ENCODE data around the gene ARHGEF2.

The ARHGEF2 gene

DNA sequence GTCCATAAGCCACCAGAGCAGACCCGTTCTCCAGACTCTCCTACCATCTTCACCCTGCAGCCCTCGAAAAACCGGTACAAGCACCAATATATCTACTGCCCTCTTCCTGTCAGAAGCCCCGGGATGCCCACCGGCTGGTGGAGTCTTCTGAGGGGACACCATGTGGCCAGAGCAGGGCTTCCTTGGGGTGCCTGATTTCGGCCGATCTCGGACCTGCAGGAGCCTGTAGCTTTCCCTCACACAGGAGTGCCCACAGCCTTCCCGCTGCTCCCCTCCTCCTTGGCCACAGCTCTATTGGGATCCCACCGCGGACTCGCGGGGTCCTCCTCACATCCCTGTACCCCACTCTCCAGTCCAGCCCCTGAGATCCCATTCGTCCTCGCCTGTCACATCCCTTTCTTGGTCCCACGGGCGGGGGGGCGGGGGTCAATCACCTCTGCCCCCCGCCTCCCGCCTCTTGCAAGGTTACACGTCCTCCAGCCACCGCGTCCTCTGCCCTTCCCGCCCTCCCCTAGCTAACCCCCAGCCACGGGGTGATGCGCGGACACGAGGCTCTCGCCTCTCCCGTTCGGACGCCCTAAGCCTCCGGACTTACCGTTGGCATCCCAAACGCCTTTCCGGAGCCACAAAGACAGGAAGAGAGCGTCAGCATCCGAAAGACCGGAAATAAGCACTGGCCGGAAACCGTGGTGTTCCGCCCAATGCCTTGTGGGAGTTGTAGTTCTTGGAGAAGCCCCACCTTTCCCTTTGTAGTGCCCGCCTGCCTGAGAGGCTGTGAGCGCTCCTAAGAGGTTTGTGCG is 42.1 kb upstream of the ARHGEF2 start, which contains the start of gene SSR2:
Gene SSR2, minus strand, starts transcription at position 659 of the 800 bp plus-strand sequence. CDS start 784 bp downstream, outside the sequence.
- H3K4me3 ChIP-seq (ENCODE audit: control insufficient read depth, low read depth, low read length) = peak within 1 kb of the TSS; percentile 65
- peak; percentile 63 for DNase-seq (ENCODE audit: low read depth)
- TF ChIP-seq, protein P1, sequence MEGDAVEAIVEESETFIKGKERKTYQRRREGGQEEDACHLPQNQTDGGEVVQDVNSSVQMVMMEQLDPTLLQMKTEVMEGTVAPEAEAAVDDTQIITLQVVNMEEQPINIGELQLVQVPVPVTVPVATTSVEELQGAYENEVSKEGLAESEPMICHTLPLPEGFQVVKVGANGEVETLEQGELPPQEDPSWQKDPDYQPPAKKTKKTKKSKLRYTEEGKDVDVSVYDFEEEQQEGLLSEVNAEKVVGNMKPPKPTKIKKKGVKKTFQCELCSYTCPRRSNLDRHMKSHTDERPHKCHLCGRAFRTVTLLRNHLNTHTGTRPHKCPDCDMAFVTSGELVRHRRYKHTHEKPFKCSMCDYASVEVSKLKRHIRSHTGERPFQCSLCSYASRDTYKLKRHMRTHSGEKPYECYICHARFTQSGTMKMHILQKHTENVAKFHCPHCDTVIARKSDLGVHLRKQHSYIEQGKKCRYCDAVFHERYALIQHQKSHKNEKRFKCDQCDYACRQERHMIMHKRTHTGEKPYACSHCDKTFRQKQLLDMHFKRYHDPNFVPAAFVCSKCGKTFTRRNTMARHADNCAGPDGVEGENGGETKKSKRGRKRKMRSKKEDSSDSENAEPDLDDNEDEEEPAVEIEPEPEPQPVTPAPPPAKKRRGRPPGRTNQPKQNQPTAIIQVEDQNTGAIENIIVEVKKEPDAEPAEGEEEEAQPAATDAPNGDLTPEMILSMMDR (IDR thresholded peaks at IDR 0.05; ENCODE audit: control insufficient read depth, insufficient read depth, low read depth, low read length, missing control alignments) = no peak

DNA sequence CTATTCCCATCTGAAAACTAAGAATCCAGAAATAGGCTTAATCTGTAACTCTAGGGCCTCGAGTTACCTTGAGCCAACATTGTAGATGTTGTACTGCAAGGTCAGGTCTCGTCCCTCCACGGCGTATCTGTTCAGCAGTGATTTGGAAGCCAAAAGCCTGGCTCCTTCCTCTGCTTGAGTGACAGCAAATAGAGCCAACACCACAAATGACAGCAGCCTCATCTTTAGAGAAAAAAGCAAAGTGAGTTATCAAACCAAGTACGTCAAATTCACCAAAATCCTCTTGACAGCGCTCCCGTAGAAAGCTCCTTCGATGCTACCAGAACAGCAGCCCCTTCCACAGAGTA is 41.6 kb upstream of the ARHGEF2 start:
- peak overlapping the region; percentile 65 for H3K4me3 ChIP-seq (ENCODE audit: control insufficient read depth, low read depth, low read length)
- TF ChIP-seq, protein P1 (IDR thresholded peaks at IDR 0.05; ENCODE audit: control insufficient read depth, insufficient read depth, low read depth, low read length, missing control alignments) = no peak
- no peak for DNase-seq (ENCODE audit: low read depth)

DNA sequence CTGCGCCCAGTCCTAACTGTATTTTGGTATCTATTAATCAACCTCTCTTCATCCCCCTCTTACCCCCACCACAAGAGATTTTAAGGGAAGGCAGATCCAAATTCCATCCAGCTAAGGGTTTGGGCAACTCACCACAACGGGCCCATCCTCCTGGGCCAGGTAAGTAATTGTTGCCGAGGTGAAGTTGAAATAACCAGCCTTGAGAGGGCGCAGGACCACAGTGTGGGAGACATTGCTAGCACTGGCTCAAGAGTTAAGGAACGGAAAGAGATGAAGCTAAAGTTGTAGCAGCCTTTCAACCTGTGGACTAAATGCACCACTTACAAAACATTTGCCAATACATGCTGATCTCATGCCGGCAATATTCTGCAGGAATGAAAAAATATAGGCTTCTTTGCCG is 36.5 kb upstream of the ARHGEF2 start:
- TF ChIP-seq, protein P1 (IDR thresholded peaks at IDR 0.05; ENCODE audit: control insufficient read depth, insufficient read depth, low read depth, low read length, missing control alignments) = no peak
- H3K4me3 ChIP-seq (ENCODE audit: control insufficient read depth, low read depth, low read length) = no peak overlapping the region
- no peak for DNase-seq (ENCODE audit: low read depth)

DNA sequence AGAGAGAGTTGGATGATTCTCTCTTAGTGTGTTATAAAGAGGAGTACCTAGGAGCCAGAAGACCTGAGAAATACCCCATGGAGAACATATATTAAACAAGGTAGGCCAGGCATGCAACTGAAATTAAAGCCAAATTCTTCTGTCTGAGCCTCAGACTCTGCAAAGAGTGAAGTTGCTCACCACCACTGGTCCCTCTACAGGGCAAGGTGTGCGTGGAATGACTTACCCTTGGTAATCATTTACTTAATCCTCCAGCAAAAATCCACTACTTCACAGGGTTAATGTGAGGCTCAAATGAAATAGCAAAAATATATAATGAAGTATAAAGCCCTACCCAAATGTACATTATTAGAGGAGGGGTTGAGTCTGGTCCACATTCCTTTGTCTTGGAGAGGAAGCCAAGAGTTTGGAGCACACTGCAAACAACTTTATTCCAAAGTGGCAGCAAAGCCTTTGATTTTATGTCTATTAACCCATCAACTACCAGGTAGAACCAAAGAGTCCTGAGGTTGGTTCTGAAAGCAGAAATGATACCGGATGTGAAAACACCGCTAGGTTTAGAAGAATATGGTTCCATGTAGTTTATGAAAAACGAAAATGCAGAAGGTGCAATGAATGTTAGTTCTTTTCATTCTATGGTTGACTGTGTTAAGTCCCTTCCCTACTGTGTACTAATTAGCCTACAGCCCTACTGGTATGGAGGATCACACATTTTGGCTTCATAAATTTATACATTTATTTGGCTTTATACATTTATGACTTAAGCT is 33.9 kb upstream of the ARHGEF2 start:
- TF ChIP-seq, protein P1 (IDR thresholded peaks at IDR 0.05; ENCODE audit: control insufficient read depth, insufficient read depth, low read depth, low read length, missing control alignments) = no peak
- H3K4me3 ChIP-seq (ENCODE audit: control insufficient read depth, low read depth, low read length) = no peak overlapping the region
- no peak for DNase-seq (ENCODE audit: low read depth)

DNA sequence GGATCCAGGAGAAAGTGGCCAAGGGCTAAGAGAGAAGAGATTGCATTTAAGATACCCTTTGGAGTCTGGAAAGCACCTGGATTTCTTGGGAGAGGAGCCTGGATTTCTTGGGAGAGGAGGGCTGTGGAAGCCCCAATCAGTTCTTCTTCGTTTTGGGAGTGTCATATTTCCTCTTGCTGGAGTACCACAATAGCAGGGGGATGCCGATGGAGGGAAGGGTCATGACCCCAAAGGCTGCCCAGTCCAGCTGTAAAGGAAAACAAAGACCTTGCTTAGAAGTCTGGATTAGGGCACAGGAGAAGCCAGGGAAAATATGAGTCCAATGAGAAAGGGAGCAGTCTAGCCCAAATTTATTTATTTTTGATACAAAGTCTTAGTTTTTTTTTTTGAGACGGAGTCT is 31.1 kb upstream of the ARHGEF2 start:
- TF ChIP-seq, protein P1 (IDR thresholded peaks at IDR 0.05; ENCODE audit: control insufficient read depth, insufficient read depth, low read depth, low read length, missing control alignments) = no peak
- DNase-seq (ENCODE audit: low read depth) = no peak
- H3K4me3 ChIP-seq (ENCODE audit: control insufficient read depth, low read depth, low read length) = no peak overlapping the region

DNA sequence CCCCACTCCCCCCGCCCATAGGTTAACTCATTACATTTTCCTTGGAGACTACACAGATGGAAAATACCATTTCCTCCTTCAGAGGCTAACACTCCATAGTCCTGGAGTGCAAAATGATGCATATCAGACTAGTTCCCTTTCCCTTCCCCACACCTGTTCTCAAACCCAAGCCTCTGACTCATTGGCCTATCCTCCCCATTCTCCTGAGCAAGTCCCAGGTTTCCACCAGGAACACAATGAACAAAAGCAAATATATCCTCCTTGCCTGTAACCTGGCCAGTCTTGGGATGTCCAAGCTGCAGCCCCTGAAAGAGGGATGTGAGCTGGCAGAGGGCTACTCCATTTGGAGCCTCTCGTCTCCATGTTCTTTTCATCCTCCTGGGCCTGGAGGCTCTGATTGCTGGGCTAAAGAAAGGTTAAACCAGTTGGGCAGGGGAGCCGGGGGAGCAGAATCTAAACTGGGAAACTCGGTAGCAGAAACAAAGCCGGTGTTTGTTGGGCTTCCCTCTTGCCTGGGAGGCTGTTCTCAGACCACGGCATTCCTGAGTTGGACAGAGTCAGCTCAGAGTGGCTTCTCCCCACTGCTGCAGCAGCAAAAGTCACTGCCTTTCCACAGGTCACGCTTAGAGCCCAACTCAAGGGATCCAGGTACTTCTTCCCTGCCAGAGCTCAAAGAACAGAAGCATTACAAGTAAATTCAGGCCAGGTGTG is 28.5 kb upstream of the ARHGEF2 start:
- no peak for DNase-seq (ENCODE audit: low read depth)
- TF ChIP-seq, protein P1 (IDR thresholded peaks at IDR 0.05; ENCODE audit: control insufficient read depth, insufficient read depth, low read depth, low read length, missing control alignments) = no peak
- H3K4me3 ChIP-seq (ENCODE audit: control insufficient read depth, low read depth, low read length) = no peak overlapping the region

Measured in AG09309 (cell line).